Mammary epithelial cell (primary cell): ENCODE measurements around the gene MEIS3.

Source experiments
- CTCF ChIP-seq, 2 donors: IDR thresholded peaks in 1 of 2; conservative IDR thresholded peaks in 1 of 2; 2 replicates each; pipeline ENCODE4 v1.5.1; 2011 to 2012; ENCODE audit warnings: inconsistent platforms in 2 of 2, low read length in 2 of 2, mild to moderate bottlenecking in 2 of 2, control low read depth in 1 of 2, low read depth in 1 of 2; ENCODE audit not compliant: insufficient read depth in 1 of 2; ENCODE audit errors: extremely low read depth in 1 of 2
- EZH2 ChIP-seq: IDR thresholded peaks from 2 replicates; pipeline ENCODE4 v1.6.1; 2012; ENCODE audit warnings: low read length, inconsistent platforms, borderline replicate concordance

- TF ChIP-seq CTCF (conservative IDR thresholded peaks at IDR 0.05 in 1 of 2, IDR thresholded peaks at IDR 0.05 in 1 of 2; ENCODE audit: extremely low read depth in 1 of 2, insufficient read depth in 1 of 2, low read depth in 1 of 2, low read length in 2 of 2) (no peak), EZH2 (no peak)
Observed at GRCh38 chr19:47411101-47411500, 8.2 kb downstream of the MEIS3 start.
